ENCODE data around the gene PFN3. TPM values are rescaled to one million over a fixed set of nuclear protein-coding genes. Genes with fewer than 3 reads are reported as not detected.

The PFN3 gene
- total and polyA plus RNA-seq, 2 of the 13 experiments (the other 11 are each of a cell fraction or from before 2014, with no cell fraction given), result not detected

- TF ChIP-seq MLXIP (CRISPR knock-in tag; IDR thresholded peaks at IDR 0.05; ENCODE audit: borderline replicate concordance), result peak; percentile 86; the same call in 1 of the 2 replicates
- TF ChIP-seq FOXP4 (CRISPR knock-in tag; IDR thresholded peaks at IDR 0.05), result peak; percentile 51
- TF ChIP-seq MEF2D (CRISPR knock-in tag; IDR thresholded peaks at IDR 0.05), result 0 out of 2 replicates have a peak, but pooled peaks have one; percentile 35
- peak; percentile 78 for TF ChIP-seq BCL3 (CRISPR knock-in tag; IDR thresholded peaks at IDR 0.05)
- no peak for TF ChIP-seq ZBTB8A (CRISPR knock-in tag; IDR thresholded peaks at IDR 0.05; ENCODE audit: borderline replicate concordance, low read depth)
- no peak for TF ChIP-seq ZNF691 (CRISPR knock-in tag; IDR thresholded peaks at IDR 0.05; ENCODE audit: borderline replicate concordance, low read depth)
- no peak for TF ChIP-seq ZNF121 (CRISPR knock-in tag; IDR thresholded peaks at IDR 0.05)
- peak; percentile 54; the same call in 1 of the 2 replicates for TF ChIP-seq ZHX1 (CRISPR knock-in tag; IDR thresholded peaks at IDR 0.05; ENCODE audit: low read depth)
- TF ChIP-seq ISL2 (CRISPR knock-in tag; IDR thresholded peaks at IDR 0.05), result peak; percentile 80
- TF ChIP-seq ZNF441 (CRISPR knock-in tag; IDR thresholded peaks at IDR 0.05; ENCODE audit: borderline replicate concordance), result no peak; the same call in 1 of the 2 replicates
- TF ChIP-seq MYNN (CRISPR knock-in tag; IDR thresholded peaks at IDR 0.05; ENCODE audit: low read depth), result no peak
- TF ChIP-seq THAP7 (CRISPR knock-in tag; IDR thresholded peaks at IDR 0.05), result peak; percentile 71; the same call in 1 of the 2 replicates
- TF ChIP-seq ZFY (CRISPR knock-in tag; IDR thresholded peaks at IDR 0.05), result peak; percentile 97
Observed at GRCh38 chr5:177378884-177379883, 21.3 kb downstream of the PFN3 start (continued).

All from HepG2 (cell line).